ENCODE results near the gene GPATCH3. TPM values are rescaled to one million over a fixed set of nuclear protein-coding genes. Genes with fewer than 3 reads are reported as not detected.

Gene GPATCH3
- polyA plus RNA-seq, 1 donor (not counting 4 experiments of a cell fraction or from before 2014, with no cell fraction given), result 5.7 TPM

DNA sequence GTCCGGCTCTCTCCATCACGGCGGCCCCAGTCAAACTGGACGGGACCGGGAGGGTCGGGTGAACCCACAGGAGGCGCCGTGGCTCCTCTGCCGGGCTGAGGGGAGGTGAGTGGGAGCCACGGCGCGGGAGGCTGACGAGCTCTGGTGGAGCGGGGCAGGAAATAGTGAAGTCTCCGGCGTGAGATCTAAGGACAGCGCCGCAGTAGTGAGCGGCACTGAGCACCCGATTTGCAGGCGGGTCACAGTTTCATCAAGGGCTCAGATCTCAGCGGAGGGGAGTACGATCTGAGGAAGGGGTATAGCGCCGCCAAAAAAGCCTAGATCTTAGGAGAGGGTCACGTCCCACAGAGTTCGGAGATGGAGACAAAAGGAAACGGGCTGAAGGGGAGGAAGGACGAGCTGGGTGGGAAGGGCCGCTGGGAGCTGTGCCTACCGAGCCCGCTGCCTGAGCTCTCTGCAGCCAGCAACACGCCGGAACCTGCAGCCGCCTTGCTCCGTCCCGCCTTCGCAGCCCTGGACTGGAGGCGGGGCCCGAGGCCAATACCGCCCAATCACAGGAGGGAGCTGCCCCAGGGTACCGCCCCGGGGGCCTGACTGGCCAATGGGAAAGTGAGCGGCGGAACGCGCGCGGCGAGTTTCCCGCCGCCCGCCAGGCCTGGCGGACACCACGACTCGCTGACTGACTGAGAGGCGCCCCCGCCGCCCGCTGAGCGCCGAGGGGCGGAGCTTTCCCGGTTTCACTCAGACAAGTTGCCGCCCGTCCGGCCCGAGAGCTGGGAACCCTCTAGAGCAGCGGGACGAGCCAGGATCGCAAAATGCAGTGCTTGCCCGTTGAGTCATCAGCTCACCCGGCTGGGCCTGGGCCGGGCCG, 35.4 kb downstream of the GPATCH3 start:
- H3K79me2 ChIP-seq (ENCODE audit: control insufficient read depth, insufficient read depth, low read length), result peaks cover 17% of the 10 kb centered on the region
- no peak for DNase-seq (ENCODE audit: low read depth, low spot score)
- TF ChIP-seq, protein P1, sequence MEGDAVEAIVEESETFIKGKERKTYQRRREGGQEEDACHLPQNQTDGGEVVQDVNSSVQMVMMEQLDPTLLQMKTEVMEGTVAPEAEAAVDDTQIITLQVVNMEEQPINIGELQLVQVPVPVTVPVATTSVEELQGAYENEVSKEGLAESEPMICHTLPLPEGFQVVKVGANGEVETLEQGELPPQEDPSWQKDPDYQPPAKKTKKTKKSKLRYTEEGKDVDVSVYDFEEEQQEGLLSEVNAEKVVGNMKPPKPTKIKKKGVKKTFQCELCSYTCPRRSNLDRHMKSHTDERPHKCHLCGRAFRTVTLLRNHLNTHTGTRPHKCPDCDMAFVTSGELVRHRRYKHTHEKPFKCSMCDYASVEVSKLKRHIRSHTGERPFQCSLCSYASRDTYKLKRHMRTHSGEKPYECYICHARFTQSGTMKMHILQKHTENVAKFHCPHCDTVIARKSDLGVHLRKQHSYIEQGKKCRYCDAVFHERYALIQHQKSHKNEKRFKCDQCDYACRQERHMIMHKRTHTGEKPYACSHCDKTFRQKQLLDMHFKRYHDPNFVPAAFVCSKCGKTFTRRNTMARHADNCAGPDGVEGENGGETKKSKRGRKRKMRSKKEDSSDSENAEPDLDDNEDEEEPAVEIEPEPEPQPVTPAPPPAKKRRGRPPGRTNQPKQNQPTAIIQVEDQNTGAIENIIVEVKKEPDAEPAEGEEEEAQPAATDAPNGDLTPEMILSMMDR (optimal IDR thresholded peaks at IDR 0.05 in 1 of 3, IDR thresholded peaks at IDR 0.05 in 1 of 3, conservative IDR thresholded peaks at IDR 0.05 in 1 of 3; ENCODE audit: extremely low read depth in 1 of 3, insufficient read depth in 2 of 3, low read length in 3 of 3), result peak in 1 of 3 experiments; percentile 3
- no peak for TF ChIP-seq EZH2 (IDR thresholded peaks at IDR 0.05; ENCODE audit: low read length)
- no peak for FAIRE-seq
- H3K9ac ChIP-seq (ENCODE audit: control insufficient read depth, extremely low read depth, insufficient read depth, low read length), result peak overlapping the region; percentile 99
- H3K4me3 ChIP-seq (ENCODE audit: control insufficient read depth in 2 of 3, extremely low read depth in 1 of 3, insufficient read depth in 2 of 3, low read depth in 1 of 3, low read length in 3 of 3), result peak overlapping the region; percentile 56 to 98 (median 93)
- H3K27ac ChIP-seq (ENCODE audit: control insufficient read depth, insufficient read depth, low read length), result peak overlapping the region; percentile 100
- H3K9me1 ChIP-seq (ENCODE audit: control insufficient read depth, extremely low read depth, insufficient read depth, low read length), result no peaks in the 10 kb centered on the region
- peak overlapping the region; percentile 79 for H3K4me2 ChIP-seq (ENCODE audit: control insufficient read depth, extremely low read depth, insufficient read depth, low read depth, low read length)
- dilution Hi-C loops (cut with MboI; ENCODE audit: extremely low pct_ligation_motif_present, low sequenced_read_pairs), result no loop called here
- H4K20me1 ChIP-seq (ENCODE audit: control insufficient read depth, extremely low read depth, insufficient read depth, low read length), result peaks cover 4% of the 10 kb centered on the region
- peaks cover 40% of the 10 kb centered on the region for H3K4me1 ChIP-seq (ENCODE audit: control insufficient read depth, extremely low read depth, insufficient read depth, low read length)
- no peak overlapping the region for H2AFZ ChIP-seq (ENCODE audit: control insufficient read depth, low read length)
- peaks cover 1 to 5% of the 10 kb centered on the region in 2 experiments for H3K36me3 ChIP-seq (ENCODE audit: control insufficient read depth in 2 of 2, extremely low read depth in 1 of 2, insufficient read depth in 2 of 2, low read length in 2 of 2)
- H3K27me3 ChIP-seq (ENCODE audit: control insufficient read depth, extremely low read depth, insufficient read depth, low read length), result no peaks in the 10 kb centered on the region
- peaks cover 2% of the 10 kb centered on the region for H3K9me3 ChIP-seq (ENCODE audit: control insufficient read depth, low read depth, low read length)

DNA sequence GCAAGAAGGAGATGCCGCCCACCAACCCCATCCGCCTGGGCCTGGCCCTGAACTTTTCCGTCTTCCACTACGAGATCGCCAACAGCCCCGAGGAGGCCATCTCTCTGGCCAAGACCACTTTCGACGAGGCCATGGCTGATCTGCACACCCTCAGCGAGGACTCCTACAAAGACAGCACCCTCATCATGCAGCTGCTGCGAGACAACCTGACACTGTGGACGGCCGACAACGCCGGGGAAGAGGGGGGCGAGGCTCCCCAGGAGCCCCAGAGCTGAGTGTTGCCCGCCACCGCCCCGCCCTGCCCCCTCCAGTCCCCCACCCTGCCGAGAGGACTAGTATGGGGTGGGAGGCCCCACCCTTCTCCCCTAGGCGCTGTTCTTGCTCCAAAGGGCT, 36.6 kb downstream of the GPATCH3 start:
- dilution Hi-C loops (cut with MboI; ENCODE audit: extremely low pct_ligation_motif_present, low sequenced_read_pairs), result no loop called here
- H3K9ac ChIP-seq (ENCODE audit: control insufficient read depth, extremely low read depth, insufficient read depth, low read length), result peak overlapping the region; percentile 99
- H3K4me2 ChIP-seq (ENCODE audit: control insufficient read depth, extremely low read depth, insufficient read depth, low read depth, low read length), result peak overlapping the region; percentile 33
- H3K27ac ChIP-seq (ENCODE audit: control insufficient read depth, insufficient read depth, low read length), result peak overlapping the region; percentile 100
- H2AFZ ChIP-seq (ENCODE audit: control insufficient read depth, low read length), result no peak overlapping the region
- FAIRE-seq (no peak), DNase-seq (ENCODE audit: low read depth, low spot score) (no peak)
- TF ChIP-seq EZH2 (IDR thresholded peaks at IDR 0.05; ENCODE audit: low read length), result no peak
- TF ChIP-seq, protein P1 (optimal IDR thresholded peaks at IDR 0.05 in 1 of 3, IDR thresholded peaks at IDR 0.05 in 1 of 3, conservative IDR thresholded peaks at IDR 0.05 in 1 of 3; ENCODE audit: extremely low read depth in 1 of 3, insufficient read depth in 2 of 3, low read length in 3 of 3), result no peak
- no peaks in the 10 kb centered on the region for H3K27me3 ChIP-seq (ENCODE audit: control insufficient read depth, extremely low read depth, insufficient read depth, low read length)
- H3K4me1 ChIP-seq (ENCODE audit: control insufficient read depth, extremely low read depth, insufficient read depth, low read length), result peaks cover 52% of the 10 kb centered on the region
- H4K20me1 ChIP-seq (ENCODE audit: control insufficient read depth, extremely low read depth, insufficient read depth, low read length), result peaks cover 4% of the 10 kb centered on the region
- H3K79me2 ChIP-seq (ENCODE audit: control insufficient read depth, insufficient read depth, low read length), result peaks cover 17% of the 10 kb centered on the region
- no peaks in the 10 kb centered on the region for H3K9me1 ChIP-seq (ENCODE audit: control insufficient read depth, extremely low read depth, insufficient read depth, low read length)
- peaks cover 2% of the 10 kb centered on the region for H3K9me3 ChIP-seq (ENCODE audit: control insufficient read depth, low read depth, low read length)
- H3K4me3 ChIP-seq (ENCODE audit: control insufficient read depth in 2 of 3, extremely low read depth in 1 of 3, insufficient read depth in 2 of 3, low read depth in 1 of 3, low read length in 3 of 3), result peak overlapping the region; percentile 56 to 98 (median 93)
- peaks cover 1 to 5% of the 10 kb centered on the region in 2 experiments for H3K36me3 ChIP-seq (ENCODE audit: control insufficient read depth in 2 of 2, extremely low read depth in 1 of 2, insufficient read depth in 2 of 2, low read length in 2 of 2)

All from keratinocyte (primary cell).